DMS114 treated with DMSO at 0.1 percent for 48 hours (cell line): ENCODE data around the gene MINDY3.
"Not testable (repeated sequence)": the region's sequence is repeated elsewhere in the genome, so short reads cannot be mapped to it uniquely, and the experiment has no call there.

Experiments
- DNase-seq: peaks from one replicate; lab custom pipeline; 2025; ENCODE audit not compliant: unreplicated experiment; lab: John Stamatoyannopoulos, UW

Gene MINDY3

GRCh38 chr10:15781381-15781960, 78.8 kb downstream of the MINDY3 start:
- no peak for DNase-seq

GRCh38 chr10:15780353-15781135, 79.8 kb downstream of the MINDY3 start:
- DNase-seq = no peak

GRCh38 chr10:15775513-15775912, 84.8 kb downstream of the MINDY3 start:
- DNase-seq = no peak

- DNase-seq = not testable (repeated sequence)
Measured at GRCh38 chr10:15774534-15774933, 85.8 kb downstream of the MINDY3 start.

GRCh38 chr10:15764892-15765454, 95.3 kb downstream of the MINDY3 start:
- DNase-seq = no peak

- DNase-seq = no peak
Measured at GRCh38 chr10:15763006-15763405, 97.3 kb downstream of the MINDY3 start.

GRCh38 chr10:15762239-15762638, 98.1 kb downstream of the MINDY3 start:
- not testable (repeated sequence) for DNase-seq

GRCh38 chr10:15761224-15761623, 99.1 kb downstream of the MINDY3 start:
- DNase-seq = not testable (repeated sequence)

- no peak for DNase-seq
Measured at GRCh38 chr10:15760681-15761080, 99.6 kb downstream of the MINDY3 start.

- DNase-seq = no peak
Measured at GRCh38 chr10:15759265-15759664, 101.0 kb downstream of the MINDY3 start.

- DNase-seq = no peak
Measured at GRCh38 chr10:15758618-15759017, 101.7 kb downstream of the MINDY3 start.

GRCh38 chr10:15754937-15755336, 105.4 kb downstream of the MINDY3 start:
- no peak for DNase-seq

GRCh38 chr10:15751046-15751445, 109.3 kb downstream of the MINDY3 start:
- no peak for DNase-seq

- no peak for DNase-seq
Measured at GRCh38 chr10:15748126-15748525, 112.2 kb downstream of the MINDY3 start.

- DNase-seq = no peak
Measured at GRCh38 chr10:15747632-15748031, 112.7 kb downstream of the MINDY3 start.

- DNase-seq = no peak
Measured at GRCh38 chr10:15745751-15746150, 114.6 kb downstream of the MINDY3 start.

GRCh38 chr10:15744217-15744865, 116.0 kb downstream of the MINDY3 start:
- DNase-seq = peak; percentile 21

- DNase-seq = no peak
Measured at GRCh38 chr10:15743443-15743842, 116.9 kb downstream of the MINDY3 start.

GRCh38 chr10:15742836-15743235, 117.5 kb downstream of the MINDY3 start:
- DNase-seq = no peak

- no peak for DNase-seq
Measured at GRCh38 chr10:15742102-15742501, 118.2 kb downstream of the MINDY3 start.

GRCh38 chr10:15741581-15741980, 118.7 kb downstream of the MINDY3 start:
- DNase-seq = no peak

- no peak for DNase-seq
Measured at GRCh38 chr10:15740261-15740660, 120.0 kb downstream of the MINDY3 start.
